ENCODE measurements around the gene TCEA2. TPM values are rescaled to one million over a fixed set of nuclear protein-coding genes. Genes with fewer than 3 reads are reported as not detected.

Gene TCEA2
- polyA plus RNA-seq, 1 experiment: 34.2 TPM

GRCh38 chr20:64067005-64067632, 4.1 kb downstream of the TCEA2 start:
- TF ChIP-seq CTCF (IDR thresholded peaks at IDR 0.05; ENCODE audit: insufficient read depth, low read depth, low read length): no peak
- no peak for DNase-seq (ENCODE audit: low read depth)
- peaks cover 3% of the 10 kb centered on the region; the same call in 1 of the 2 replicates for H3K36me3 ChIP-seq (ENCODE audit: control insufficient read depth, insufficient read depth, low read length)
- CTCF ChIA-PET: interaction anchor here (0.8 to 3.4 kb wide), 3 partner anchors 8 to 28 kb away, joined by 5 to 17 read pairs (median 8); no protein-coding TSS in a partner anchor
- no peak overlapping the region for H3K4me3 ChIP-seq (ENCODE audit: low read depth, low read length)
- POLR2A ChIA-PET: no interaction called here
- H3K27me3 ChIP-seq (ENCODE audit: control insufficient read depth, insufficient read depth, low read length): no peaks in the 10 kb centered on the region

GRCh38 chr20:64067733-64068307, 4.8 kb downstream of the TCEA2 start:
- Histone ChIP-seq H3K36me3 (ENCODE audit: control insufficient read depth, insufficient read depth, low read length) (peaks cover 6% of the 10 kb centered on the region), H3K4me3 (ENCODE audit: low read depth, low read length) (no peak overlapping the region), H3K27me3 (ENCODE audit: control insufficient read depth, insufficient read depth, low read length) (no peaks in the 10 kb centered on the region)
- ChIA-PET POLR2A (no interaction called here), CTCF (interaction anchor here (2.1 to 3.4 kb wide), 3 partner anchors 10 to 29 kb away, joined by 8 to 31 read pairs (median 17); partner anchors contain the start of genes OPRL1 and RGS19)
- no peak for DNase-seq (ENCODE audit: low read depth)
- TF ChIP-seq CTCF (IDR thresholded peaks at IDR 0.05; ENCODE audit: insufficient read depth, low read depth, low read length): no peak

- H3K36me3 ChIP-seq (ENCODE audit: control insufficient read depth, insufficient read depth, low read length): peaks cover 7% of the 10 kb centered on the region
- no peak for DNase-seq (ENCODE audit: low read depth)
- ChIA-PET POLR2A (no interaction called here), CTCF (interaction anchor here (1.0 to 3.4 kb wide), 7 partner anchors 9 to 162 kb away, joined by 3 to 31 read pairs (median 6); partner anchors contain the start of genes OPRL1, PRPF6, RGS19 and SAMD10)
- no peak for TF ChIP-seq CTCF (IDR thresholded peaks at IDR 0.05; ENCODE audit: insufficient read depth, low read depth, low read length)
- H3K4me3 ChIP-seq (ENCODE audit: low read depth, low read length): no peak overlapping the region
- no peaks in the 10 kb centered on the region for H3K27me3 ChIP-seq (ENCODE audit: control insufficient read depth, insufficient read depth, low read length)
Observed at GRCh38 chr20:64068386-64069208, 5.6 kb downstream of the TCEA2 start.

DNA sequence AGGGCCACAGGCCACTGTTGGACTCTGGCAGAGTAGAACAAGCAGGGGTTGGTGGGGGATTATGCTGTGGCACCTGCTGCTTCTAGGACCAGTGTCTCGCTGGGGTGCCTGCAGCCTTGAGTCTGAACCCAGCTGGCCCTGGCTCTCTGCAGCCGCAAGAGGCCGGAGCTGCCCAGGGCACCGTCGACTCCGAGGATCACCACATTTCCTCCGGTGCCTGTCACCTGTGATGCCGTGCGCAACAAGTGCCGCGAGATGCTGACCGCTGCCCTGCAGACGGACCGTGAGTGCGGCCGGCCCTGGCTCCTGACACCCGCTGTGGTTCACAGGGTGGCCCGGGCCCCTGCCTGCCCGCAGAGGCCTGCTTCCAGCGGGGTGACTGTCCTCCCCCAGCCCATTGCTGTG, 6.2 kb downstream of the TCEA2 start:
- ChIA-PET CTCF (interaction anchor here (0.9 to 3.4 kb wide), 7 partner anchors 10 to 161 kb away, joined by 3 to 31 read pairs (median 5); partner anchors contain the start of genes LKAAEAR1, OPRL1, PRPF6 and RGS19), POLR2A (no interaction called here)
- DNase-seq (ENCODE audit: low read depth): no peak
- no peak overlapping the region for H3K4me3 ChIP-seq (ENCODE audit: low read depth, low read length)
- H3K27me3 ChIP-seq (ENCODE audit: control insufficient read depth, insufficient read depth, low read length): no peaks in the 10 kb centered on the region
- H3K36me3 ChIP-seq (ENCODE audit: control insufficient read depth, insufficient read depth, low read length): peaks cover 9% of the 10 kb centered on the region
- no peak for TF ChIP-seq CTCF (IDR thresholded peaks at IDR 0.05; ENCODE audit: insufficient read depth, low read depth, low read length)

All from BJ (cell line).